HuH-7 (cell line): ENCODE results near the gene MTPN.

Source experiments
- DNase-seq: peaks from one replicate; pipeline ENCODE4 v3.0.0; 2011; ENCODE audit warnings: low spot score

The MTPN gene

DNA sequence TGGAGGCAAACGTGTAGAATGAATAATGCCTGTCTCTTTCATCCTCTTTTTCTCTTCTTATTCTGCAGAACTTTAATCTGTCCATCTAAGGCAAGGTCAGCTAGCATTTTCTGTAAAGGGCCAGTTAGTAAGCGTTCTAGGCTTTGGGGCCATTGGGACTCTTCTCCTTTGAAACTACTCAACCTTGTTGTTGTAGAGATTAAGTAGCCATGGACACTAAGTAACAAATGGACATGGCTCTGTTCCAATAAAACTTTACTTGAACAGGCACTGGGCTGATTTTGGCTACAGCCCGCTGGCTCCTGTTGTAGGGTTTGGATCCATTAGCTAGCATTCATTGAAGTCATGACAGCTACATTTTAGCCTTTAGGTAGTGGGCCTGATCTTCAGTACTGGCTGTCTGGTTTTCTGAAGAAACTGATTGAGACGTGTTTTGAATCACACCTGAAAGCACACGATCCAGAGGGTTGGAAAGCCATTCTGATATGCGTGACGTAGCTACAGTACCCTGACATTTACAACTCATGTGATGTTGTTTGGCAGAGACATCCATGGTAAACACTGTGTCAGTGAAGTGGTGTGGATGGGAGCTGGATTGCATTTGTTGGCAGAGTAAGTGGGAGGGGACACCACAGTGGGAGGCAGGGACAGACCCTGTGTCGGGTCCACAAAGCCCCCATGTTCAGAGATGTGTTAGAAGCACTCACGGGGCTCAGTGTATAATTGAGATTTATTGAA, 92.5 kb downstream of the MTPN start:
- DNase-seq: no peak

DNA sequence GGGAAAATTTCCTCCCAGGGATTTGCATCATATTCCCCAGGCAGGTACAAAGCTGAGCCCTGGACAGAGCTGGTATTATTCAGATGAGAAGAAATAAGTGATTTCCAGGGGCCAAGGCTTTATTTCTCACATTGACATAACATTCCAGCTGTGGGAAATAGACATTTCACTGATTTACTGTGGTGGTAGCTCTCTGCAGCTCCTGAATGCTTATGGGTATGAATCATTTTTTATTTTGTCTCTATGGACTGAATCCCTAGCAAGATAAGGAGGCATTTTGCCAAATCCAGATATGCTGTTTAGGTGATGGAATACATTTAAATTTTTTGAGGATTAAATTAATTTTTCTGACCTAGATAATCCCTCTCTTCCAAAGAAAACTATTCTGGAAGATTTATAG, 97.9 kb downstream of the MTPN start:
- no peak for DNase-seq

DNA sequence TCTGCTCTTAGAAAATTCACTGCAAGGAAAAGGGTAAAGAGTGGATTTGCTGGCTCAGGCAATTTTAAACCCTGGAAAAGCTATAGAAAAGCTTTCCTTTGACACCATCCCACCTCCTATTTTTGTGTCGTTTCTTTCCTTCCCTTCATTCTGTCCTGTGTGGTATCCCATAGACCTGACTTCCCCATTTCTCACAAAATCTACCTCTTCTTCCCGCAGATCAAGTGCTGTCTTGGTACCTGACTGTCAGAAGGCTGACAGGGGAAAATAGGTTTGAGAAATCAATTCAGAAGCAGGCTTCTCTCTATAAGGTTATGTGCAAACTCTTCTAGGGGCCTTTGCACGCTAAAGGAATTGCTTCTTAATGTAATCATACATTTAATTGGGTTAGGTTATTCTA, 98.9 kb downstream of the MTPN start:
- no peak for DNase-seq

DNA sequence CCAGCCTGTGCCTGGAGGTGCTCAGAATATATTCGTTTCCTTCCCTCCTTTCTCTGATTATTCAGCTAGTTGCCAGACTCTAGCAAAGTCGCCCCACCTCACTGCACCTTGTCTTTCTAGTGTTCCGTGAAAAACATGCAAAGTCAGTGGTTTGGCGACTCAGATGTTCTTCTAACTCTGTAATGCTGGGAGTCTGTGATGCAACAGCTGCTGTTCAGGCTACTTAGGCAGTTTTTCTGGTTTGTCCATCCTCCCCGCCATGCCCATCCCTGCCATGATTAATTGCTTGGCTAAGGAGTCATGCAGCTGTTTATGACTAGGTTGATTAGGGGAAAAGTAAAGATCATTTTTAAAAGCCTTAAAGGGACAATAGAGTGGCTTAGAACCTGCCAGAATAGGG, 99.4 kb downstream of the MTPN start:
- no peak for DNase-seq
